PFSK-1 (cell line): ENCODE data around the gene ZNF836.

Experiments
- POLR2AphosphoS5 ChIP-seq: IDR thresholded peaks from 2 replicates; pipeline ENCODE4 v1.6.1; 2012; ENCODE audit warnings: low read depth, mild to moderate bottlenecking, control low read depth, low read length, moderate library complexity
- REST ChIP-seq, 2 experiments: IDR thresholded peaks; 2 replicates each; pipeline versions ENCODE4 v1.6.1 to v1.8.0; 2011 to 2012; ENCODE audit warnings: low read depth in 2 of 2, low read length in 2 of 2, control low read depth in 1 of 2, inconsistent platforms in 1 of 2, mild to moderate bottlenecking in 1 of 2, moderate library complexity in 1 of 2; ENCODE audit not compliant: insufficient read depth in 1 of 2
- SIN3A ChIP-seq: IDR thresholded peaks from 2 replicates; pipeline ENCODE4 v1.6.1; 2012; ENCODE audit warnings: mild to moderate bottlenecking, low read length, moderate library complexity, borderline replicate concordance; ENCODE audit not compliant: insufficient read depth
- TAF1 ChIP-seq: IDR thresholded peaks from 2 replicates; pipeline ENCODE4 v1.6.1; 2012; ENCODE audit warnings: low read length, control low read depth, borderline replicate concordance; ENCODE audit not compliant: insufficient read depth

GRCh38 chr19:52172347-52172746 lies 926 bp upstream of the ZNF836 start:
- TF ChIP-seq POLR2AphosphoS5 = no peak
- TF ChIP-seq SIN3A = no peak
- no peak for TF ChIP-seq REST (IDR thresholded peaks at IDR 0.05; ENCODE audit: insufficient read depth in 1 of 2, low read depth in 2 of 2, low read length in 2 of 2)
- TF ChIP-seq TAF1 = no peak
